HG03280 (cell line): Measurements from ENCODE around the gene CTDP1.
"Not testable (repeated sequence)": the region's sequence is repeated elsewhere in the genome, so short reads cannot be mapped to it uniquely, and the experiment has no call there.

Experiments used
- ATAC-seq: cut with Tn5 transposase; IDR thresholded peaks from one replicate; pipeline ENCODE4 v1.9.1; 2021; ENCODE audit warnings: mild to moderate bottlenecking, moderate library complexity; ENCODE audit not compliant: unreplicated experiment

Gene CTDP1

GRCh38 chr18:79697976-79698375, 18.4 kb downstream of the CTDP1 start:
- ATAC-seq: no peak

- ATAC-seq: no peak
These were observed 19.2 kb downstream of the CTDP1 start for GRCh38 chr18:79698668-79699335.

GRCh38 chr18:79699653-79700052, 20.1 kb downstream of the CTDP1 start:
- no peak for ATAC-seq

GRCh38 chr18:79702906-79703305, 23.3 kb downstream of the CTDP1 start:
- ATAC-seq: no peak

GRCh38 chr18:79704631-79705030, 25.0 kb downstream of the CTDP1 start:
- ATAC-seq: no peak

GRCh38 chr18:79705272-79705671, 25.7 kb downstream of the CTDP1 start:
- ATAC-seq: no peak

- ATAC-seq: no peak
These were observed 26.4 kb downstream of the CTDP1 start for GRCh38 chr18:79706006-79706405.

GRCh38 chr18:79706658-79707057, 27.1 kb downstream of the CTDP1 start:
- ATAC-seq: no peak

- ATAC-seq: no peak
These were observed 27.6 kb downstream of the CTDP1 start for GRCh38 chr18:79707239-79707638.

- ATAC-seq: no peak
These were observed 28.1 kb downstream of the CTDP1 start for GRCh38 chr18:79707671-79708070.

GRCh38 chr18:79708412-79708811, 28.8 kb downstream of the CTDP1 start:
- no peak for ATAC-seq

- ATAC-seq: no peak
These were observed 32.7 kb downstream of the CTDP1 start for GRCh38 chr18:79712206-79712857.

GRCh38 chr18:79713341-79713740, 33.7 kb downstream of the CTDP1 start:
- no peak for ATAC-seq

- no peak for ATAC-seq
These were observed 35.1 kb downstream of the CTDP1 start for GRCh38 chr18:79714531-79715240.

- ATAC-seq: no peak
These were observed 35.7 kb downstream of the CTDP1 start for GRCh38 chr18:79715280-79715679.

GRCh38 chr18:79717059-79717458, 37.5 kb downstream of the CTDP1 start:
- no peak for ATAC-seq

- ATAC-seq: no peak
These were observed 38.0 kb downstream of the CTDP1 start for GRCh38 chr18:79717555-79718074.

GRCh38 chr18:79718126-79718525, 38.5 kb downstream of the CTDP1 start:
- no peak for ATAC-seq

- no peak for ATAC-seq
These were observed 39.4 kb downstream of the CTDP1 start for GRCh38 chr18:79718878-79719477.

- ATAC-seq: not testable (repeated sequence)
These were observed 40.1 kb downstream of the CTDP1 start for GRCh38 chr18:79719478-79720358.
